Measurements from ENCODE around the gene SLC12A7.

SLC12A7 gene

DNA sequence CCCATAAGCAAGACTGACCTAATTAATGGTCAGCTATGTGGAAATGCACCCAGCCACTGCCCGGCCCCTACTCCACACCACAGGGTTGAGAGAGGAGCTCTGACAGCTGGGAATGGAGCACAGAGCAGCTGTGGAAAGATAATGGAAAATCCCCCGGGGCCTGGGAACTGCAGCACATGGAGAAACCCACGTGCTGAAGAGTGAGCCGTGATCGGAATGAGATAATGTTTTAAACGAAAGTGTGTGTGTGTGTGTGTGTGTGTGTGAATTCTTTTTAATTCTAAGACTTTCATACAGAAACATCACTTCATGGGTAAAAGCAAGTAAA, 13.1 kb upstream of the SLC12A7 start:
- DNase-seq (ENCODE audit: low spot score), result no peak

GRCh38 chr5:1124205-1125029, 12.6 kb upstream of the SLC12A7 start:
- DNase-seq (ENCODE audit: low spot score), result no peak

GRCh38 chr5:1123418-1124147, 11.7 kb upstream of the SLC12A7 start:
- DNase-seq (ENCODE audit: low spot score), result no peak

- no peak for DNase-seq (ENCODE audit: low spot score)
Observed at GRCh38 chr5:1122511-1123294, 10.8 kb upstream of the SLC12A7 start.

DNA sequence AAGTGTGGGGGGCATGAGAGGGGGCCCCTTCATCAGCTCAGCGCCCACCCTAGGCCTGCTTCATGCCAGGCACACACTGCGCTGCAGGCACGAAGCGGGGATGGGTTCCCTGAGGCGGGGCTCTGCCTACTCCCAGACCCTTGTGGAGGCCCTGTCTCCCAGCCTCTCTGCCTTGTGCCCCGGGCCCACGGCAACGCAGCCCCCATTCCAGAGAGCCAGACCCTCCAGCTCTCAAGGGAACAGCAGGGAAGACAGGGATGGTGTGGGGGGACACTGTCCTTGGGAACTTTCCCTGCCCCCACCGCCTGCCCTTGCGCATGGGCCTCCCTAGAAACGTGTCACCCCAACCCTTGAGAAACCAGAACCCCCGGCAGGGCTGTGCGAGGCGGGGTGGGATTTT, 10.0 kb upstream of the SLC12A7 start:
- no peak for DNase-seq (ENCODE audit: low spot score)

DNA sequence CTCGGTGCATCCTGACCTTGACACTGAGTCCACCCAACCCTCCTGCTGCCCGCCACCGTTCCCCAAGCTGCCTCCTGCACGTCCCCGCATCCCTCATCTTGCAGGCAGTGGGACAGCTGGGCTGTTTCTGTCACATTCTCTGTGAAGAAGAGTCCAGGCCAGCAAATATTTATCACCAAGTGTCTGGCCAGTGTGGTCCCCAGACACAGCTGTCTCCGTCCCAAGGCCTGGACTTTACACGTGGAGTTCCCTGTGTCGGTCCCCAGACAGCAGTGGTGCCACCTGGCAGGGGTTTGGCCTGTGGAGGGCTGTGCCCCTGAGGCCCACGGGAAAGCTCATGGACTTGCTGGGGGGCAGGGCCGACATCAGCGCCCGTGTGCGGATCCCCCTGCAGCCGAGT, 9.2 kb upstream of the SLC12A7 start:
- DNase-seq (ENCODE audit: low spot score), result no peak

GRCh38 chr5:1120236-1120999, 8.6 kb upstream of the SLC12A7 start:
- no peak for DNase-seq (ENCODE audit: low spot score)

DNA sequence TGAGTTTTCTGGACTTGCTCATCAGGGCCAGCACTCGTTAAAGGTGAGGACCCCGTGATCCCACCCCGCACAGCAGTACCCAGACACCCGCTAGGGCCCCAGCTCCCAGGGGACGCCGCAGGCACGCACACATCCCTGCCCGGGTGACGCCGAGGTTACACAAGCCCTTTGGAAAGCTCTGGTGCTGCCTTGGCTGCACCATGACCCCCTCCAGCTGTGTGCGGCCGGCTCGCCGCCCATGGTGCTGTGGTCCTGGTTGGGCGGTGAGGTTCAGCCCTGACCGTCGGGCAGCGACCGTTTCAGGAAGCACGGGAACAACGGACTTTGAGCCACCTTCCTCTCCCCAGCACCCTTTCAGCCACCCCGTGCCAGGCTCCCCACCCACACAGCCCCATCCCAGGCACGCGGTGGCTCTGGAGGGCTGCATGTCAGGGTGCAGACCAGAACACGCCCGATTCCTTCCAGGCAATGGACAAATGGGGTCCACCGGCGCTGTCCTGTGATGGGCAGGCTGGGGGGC, 7.5 kb upstream of the SLC12A7 start:
- no peak for DNase-seq (ENCODE audit: low spot score)

- peak; percentile 65 for DNase-seq (ENCODE audit: low spot score)
Observed at GRCh38 chr5:1118738-1119137, 6.9 kb upstream of the SLC12A7 start.

DNA sequence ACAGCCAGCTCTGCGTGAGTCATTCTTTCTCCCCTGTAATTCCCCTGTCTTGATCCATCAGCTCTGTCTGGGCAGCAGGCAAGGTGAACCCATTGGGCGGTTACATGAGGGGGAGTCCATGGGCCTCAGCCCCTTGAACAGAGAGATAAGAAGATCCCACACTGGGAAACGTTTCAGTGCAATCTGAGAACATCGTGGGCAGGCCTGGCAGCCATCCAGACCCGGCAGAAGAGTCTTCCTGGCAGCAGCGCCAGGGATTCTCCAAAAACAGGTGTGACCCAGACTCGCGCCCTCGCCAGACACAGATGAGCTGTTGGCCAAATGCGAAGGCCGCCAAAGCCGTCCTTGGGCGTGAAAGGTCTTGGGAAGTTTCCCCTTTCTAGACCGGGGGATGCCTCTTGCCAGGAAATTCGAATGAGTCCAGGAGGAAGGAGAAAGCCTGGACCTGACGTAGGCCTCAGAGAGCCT, 6.4 kb upstream of the SLC12A7 start:
- DNase-seq (ENCODE audit: low spot score), result no peak

- DNase-seq (ENCODE audit: low spot score), result no peak
Observed at GRCh38 chr5:1116977-1117376, 5.1 kb upstream of the SLC12A7 start.

DNA sequence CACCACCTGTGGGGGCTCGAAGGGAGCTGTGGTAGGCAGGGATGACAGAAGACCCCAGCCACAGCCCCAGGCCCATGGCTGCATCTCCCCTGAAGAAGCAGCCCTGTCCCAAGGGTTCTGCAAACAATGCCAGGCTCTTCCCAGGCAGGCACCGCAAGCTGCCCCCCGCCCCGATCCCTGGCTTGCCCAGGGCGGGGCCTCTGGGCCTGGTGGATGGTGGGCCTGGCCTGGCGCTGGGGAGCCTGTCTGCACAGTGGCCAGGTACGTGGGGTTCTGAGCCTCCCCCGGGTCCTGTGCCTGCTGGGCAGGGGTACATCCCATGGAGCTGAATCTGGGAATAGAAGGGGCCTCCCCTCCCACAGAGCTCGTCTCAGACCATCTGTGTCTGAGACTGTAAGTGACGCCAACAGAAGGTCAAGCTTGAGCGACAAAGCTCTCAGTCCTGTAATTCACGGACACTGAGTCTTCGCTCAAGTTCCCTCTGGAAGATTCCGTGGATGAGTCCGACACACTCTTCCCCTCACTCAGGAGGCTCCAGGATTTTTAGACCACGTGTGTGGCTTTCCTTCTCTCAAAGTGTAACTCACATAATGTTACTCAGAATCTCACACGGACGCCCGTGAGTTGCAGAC, 4.4 kb upstream of the SLC12A7 start:
- DNase-seq (ENCODE audit: low spot score), result no peak

GRCh38 chr5:1115123-1115815, 3.4 kb upstream of the SLC12A7 start:
- DNase-seq (ENCODE audit: low spot score), result no peak

DNA sequence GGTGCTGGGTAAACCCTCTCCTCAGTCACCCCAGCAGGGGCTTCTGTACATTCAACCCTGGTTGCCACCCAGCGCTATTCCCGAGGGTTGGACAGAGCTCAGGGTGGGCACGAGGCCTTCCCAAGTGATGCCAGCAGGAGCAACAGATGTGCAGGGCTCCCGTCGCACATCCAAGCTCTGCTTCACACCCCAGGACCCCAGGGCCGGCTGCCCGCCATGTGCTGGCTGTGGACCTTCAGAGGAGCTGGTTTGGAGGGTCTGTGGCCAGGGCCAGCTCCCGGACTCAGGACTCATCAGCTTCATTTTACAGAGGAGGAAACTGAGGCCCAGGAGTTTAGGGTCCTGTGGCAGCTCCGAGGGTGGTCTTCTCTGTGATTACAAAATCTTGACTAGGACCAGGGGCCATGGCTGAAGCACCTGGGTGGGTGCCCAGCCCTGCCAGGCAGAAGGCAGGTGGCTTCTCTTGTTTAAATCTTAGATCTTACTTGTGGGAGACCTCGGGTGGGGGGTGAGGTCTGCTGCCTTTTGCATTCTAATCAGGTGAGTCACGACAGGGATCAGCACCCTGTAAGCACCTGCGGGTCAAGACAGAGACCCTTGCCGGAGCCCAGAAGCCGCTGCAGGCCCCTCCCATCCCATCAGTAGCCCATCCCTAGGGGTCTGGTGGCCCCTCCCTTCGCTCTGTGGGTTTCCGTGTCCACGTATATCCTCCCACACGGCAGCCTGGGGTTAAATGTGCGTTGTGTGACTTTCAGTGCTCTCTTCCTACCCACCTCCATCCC, 2.1 kb upstream of the SLC12A7 start:
- DNase-seq (ENCODE audit: low spot score), result no peak

GRCh38 chr5:1113332-1113690, 1.4 kb upstream of the SLC12A7 start:
- no peak for DNase-seq (ENCODE audit: low spot score)

DNA sequence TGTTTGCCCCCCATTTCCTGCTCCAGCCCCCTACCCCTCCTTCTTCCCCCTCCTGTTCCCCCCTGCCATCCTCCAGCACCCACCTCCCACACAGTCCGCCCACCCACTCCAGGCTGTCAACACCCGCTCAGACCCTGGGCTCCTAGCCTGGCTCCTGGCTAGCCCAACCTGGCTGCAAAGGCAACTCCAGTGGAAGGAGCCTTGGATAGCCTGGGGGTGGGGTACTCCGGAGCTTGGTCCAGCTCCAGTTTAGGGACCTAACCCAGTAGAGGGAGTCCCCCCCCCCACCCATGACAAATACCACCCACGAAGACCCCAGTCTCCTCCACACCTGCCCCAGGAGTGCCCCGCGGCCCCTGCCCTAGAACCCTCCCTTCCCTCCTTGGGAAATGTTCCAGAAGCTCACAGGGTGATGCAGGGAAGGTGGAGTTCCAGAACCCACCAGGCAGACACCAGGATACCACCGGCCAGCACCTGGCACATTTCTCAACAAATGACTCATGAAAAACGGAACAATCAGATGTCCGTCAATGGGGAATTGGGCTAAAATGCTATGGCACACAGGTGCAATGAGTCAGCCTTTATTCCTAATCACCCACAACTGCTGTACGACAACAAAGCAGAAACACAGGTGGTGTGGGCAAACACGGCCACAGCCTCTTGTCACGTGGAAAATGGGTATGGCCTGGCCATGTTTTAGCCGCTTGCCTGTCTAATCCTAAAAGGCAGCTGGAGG, 901 bp upstream of the SLC12A7 start:
- DNase-seq (ENCODE audit: low spot score), result no peak

DNA sequence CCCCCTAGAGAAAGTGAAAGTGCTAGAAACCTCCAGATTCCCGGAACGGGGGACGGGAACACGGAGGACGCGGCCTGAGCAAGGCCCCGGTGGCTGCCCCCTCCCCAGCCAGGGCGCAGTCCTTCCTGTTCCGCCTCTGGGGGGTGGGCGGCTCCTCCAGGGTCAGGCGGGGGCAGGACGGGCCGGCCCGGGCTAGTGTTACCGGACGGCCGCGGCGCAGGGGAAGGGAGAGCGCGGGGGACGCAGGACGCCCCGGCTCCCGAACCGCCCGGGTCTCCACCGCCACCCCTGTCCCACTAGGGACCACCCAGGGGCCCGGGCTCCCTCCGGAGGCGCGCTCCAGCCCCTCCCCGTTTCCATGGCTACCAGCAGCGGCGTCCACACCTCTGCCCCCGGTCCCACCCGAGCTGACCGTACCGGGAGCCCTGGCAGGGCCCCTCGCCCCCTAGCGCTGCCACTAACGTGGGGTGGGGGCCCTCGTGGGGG, 579 bp downstream of the SLC12A7 start:
- DNase-seq (ENCODE audit: low spot score), result peak; percentile 80

DNA sequence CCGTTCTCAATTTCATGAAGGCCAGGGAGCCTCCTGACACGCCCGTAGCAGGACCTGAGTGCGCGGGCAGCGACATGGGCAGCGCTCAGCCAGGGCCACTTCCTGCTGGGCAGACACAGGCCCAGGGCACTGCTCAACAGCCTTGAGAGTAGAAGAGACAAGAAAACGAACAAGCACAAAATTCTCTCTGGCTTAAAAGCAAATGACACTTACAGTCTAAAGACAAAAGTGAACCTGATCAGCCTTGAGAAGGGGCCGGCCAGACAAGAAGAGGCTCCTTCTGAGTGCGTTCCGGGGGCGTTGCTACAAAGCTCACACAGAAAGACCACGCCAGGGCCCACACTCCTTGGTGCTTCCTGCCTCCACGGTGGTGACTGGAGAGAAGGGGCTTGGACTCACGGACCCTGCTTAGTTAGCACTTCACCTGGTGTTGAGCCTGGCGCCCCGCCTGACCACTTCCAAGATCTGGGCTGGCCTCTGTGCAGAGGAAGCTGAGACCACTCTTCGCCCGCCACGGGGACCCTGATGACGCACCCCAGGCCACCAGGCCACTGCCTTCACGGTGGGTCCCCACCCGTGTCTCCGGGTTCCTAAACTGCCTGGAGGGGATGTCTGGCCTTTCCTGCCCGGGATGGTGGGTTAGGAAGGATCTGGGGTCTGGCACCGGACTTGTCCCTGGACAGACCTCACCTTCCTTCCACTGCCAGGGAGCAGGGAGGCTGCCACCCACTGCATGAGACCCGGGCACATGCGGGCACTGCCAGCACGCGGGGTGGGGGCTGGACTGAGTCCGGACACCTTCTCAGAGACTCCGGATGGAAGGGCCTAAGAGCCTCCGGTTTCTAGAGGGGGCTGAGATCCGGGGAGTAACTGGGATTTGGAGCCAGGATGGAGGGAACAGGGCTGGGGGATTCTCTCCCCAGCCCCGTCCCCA, 1.3 kb downstream of the SLC12A7 start:
- DNase-seq (ENCODE audit: low spot score), result no peak

Data from iPS-NIHi11 (cell line).